Activated CD4-positive, alpha-beta T cell treated with anti-CD3 and anti-CD28 coated beads, Interleukin-10, Interleukin-2, amounts not matched to agents 100 ng/mL and 50 ng/mL, durations not matched to agents 16 hours and 8 hours (primary cell): ENCODE measurements around the gene RPS18.
"Not testable (repeated sequence)": the region's sequence is repeated elsewhere in the genome, so short reads cannot be mapped to it uniquely, and the experiment has no call there.

Source experiments
- DNase-seq: peaks from one replicate; pipeline ENCODE4 v3.0.0-alpha.2; 2020

The RPS18 gene

DNA sequence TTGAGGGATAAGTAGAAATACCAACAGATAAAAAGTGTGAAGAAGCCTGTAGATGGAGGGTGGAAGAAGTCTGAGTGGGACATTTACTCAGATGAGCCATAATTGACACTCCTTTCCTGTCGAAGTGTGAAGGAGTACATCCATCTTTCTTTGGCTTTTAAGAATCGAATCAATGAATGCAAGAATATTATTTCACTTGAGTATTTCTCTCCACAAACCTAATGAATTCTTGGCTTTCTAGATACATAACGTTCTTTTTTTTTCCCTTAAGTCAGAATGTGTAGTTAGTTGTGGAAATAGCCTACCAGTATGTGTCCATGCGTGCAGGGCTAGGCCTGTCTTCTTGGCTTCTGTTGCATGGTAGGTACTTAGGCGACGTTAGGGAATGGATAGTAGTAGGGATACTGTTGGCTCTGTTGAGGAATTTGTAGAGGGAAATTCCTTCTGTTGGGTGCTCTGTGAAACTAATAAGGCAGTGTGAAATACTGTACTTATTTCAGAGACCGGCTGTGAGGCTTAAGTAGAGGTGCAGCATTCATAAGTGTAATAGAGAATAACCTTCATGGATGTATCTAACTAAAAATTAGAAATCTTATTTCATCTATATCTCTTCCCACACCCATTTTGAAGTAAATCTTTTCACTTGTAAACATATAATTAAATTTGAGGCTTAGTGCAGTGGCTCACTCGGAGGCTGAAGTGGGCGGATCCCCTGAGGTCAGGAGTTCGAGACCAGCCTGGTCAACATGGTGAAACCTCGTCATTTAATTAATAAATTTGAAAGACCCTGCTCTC, 1.5 kb downstream of the RPS18 start:
- DNase-seq, result peak; percentile 30

DNA sequence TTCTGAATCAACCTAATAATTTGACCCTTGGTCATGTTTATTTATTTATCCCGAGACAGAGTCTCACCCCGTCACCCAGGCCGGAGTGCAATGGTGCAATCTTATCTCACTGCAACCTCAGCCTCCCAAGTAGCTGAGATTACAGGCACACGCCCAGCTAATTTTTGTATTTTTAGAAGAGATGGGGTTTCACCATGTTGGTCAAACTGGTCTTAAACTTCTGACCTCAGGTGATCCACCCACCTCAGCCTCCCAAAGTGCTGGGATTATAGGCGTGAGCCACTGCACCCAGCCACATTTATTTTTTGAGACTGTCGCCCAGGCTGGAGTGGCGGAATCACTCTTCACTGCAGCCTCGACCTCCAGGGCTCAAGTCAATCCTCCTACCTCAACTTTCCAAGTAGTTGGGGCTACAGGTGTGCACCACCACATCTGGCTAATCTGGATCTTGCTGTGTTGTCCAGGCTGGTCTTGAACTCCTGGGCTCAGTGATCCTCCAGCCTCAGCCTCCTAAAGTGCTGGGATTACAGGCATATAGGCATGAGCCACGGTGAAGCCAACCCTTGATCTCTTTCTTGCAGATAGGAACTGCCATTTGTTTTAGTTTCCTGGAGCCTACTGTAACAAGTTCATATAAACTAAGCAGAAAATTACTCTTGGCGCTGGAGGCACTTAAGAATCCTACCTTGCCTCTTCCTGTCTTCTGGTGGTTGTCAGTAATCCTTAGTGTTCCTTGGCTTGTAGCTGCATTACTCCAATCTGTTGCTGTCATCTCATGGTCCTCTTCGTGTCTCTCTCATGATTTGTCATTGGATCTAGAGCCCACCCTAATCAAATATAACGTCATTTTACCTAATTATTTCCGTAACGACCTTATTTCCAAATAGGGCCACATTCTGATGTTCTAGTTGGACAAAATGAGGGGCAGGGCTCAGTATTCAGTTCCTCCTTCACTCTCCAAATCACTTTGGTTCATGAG, 2.3 kb downstream of the RPS18 start:
- no peak for DNase-seq

DNA sequence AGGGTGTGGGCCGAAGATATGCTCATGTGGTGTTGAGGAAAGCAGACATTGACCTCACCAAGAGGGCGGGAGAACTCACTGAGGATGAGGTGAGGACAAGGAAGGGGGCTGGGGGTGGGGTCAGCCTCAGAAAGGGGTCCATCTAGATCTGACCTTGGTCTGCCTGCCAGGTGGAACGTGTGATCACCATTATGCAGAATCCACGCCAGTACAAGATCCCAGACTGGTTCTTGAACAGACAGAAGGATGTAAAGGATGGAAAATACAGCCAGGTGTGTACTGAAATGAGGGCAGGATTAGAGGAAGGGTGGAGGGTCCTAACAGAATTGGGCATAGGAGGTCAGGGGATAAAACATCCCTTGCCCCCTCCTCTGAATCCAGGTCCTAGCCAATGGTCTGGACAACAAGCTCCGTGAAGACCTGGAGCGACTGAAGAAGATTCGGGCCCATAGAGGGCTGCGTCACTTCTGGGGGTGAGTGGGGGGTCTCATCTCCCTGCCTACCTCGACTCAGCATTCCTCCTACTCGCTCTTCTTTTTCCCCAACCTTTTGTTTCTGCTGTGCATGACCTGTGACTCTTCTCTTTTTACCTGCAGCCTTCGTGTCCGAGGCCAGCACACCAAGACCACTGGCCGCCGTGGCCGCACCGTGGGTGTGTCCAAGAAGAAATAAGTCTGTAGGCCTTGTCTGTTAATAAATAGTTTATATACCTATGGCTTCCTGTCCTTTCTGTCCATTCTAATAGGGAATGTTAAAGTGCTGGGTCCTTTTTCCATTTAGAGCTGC, 4.1 kb downstream of the RPS18 start:
- DNase-seq, result peak; percentile 49

DNA sequence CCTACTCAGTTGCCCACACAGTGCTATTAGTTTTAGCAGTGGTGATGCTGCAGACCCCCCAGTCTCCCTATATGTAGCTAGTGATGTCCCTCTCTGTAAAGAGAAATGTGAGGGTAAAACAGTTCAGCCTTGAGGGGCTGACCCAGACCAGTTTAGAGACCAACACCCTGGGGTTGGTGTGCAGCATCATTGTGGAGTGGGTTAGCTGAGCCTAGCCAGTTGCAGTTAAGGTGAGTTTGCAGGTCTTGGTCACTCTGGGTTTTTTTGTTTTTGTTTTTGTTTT, 4.6 kb downstream of the RPS18 start:
- DNase-seq, result no peak

DNA sequence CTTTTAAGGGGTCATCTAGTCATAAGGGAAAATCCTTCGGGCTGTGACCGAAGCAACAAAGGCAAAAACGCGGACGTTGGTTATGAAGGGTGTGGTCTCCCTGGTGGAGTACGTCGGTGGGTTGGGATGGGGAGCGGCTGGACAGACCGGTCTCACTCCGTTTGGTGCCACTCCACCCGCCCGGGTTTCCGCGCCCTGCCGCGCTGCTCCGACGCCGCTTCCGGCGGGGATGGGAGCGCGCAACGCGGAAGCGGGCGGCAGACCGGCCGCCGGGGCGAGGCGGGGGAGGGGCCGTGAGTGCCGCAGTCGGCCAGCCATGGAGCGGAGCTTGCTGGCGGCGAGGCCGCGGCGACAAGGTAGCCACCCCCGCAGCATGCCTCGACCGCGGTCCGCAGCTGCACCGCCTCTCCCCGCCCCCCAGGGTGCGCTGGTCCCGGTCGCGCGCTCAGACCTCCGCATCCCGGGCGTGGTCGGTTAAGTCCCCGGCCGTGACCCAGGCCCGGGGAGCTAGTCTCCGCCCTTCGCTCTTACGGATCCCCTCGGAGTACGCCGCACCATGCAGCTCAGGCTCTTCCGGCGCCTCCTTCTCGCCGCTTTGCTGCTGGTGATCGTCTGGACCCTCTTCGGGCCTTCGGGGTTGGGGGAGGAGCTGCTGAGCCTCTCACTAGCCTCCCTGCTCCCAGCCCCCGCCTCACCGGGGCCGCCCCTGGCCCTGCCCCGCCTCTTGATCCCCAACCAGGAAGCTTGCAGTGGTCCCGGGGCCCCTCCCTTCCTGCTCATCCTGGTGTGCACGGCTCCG, 5.2 kb downstream of the RPS18 start, which contains the start of gene B3GALT4:
TSS of gene B3GALT4 (plus strand) at position 260 of the 799 bp plus-strand sequence. CDS start at position 557, 297 bp downstream.
- peak; percentile 90 for DNase-seq

DNA sequence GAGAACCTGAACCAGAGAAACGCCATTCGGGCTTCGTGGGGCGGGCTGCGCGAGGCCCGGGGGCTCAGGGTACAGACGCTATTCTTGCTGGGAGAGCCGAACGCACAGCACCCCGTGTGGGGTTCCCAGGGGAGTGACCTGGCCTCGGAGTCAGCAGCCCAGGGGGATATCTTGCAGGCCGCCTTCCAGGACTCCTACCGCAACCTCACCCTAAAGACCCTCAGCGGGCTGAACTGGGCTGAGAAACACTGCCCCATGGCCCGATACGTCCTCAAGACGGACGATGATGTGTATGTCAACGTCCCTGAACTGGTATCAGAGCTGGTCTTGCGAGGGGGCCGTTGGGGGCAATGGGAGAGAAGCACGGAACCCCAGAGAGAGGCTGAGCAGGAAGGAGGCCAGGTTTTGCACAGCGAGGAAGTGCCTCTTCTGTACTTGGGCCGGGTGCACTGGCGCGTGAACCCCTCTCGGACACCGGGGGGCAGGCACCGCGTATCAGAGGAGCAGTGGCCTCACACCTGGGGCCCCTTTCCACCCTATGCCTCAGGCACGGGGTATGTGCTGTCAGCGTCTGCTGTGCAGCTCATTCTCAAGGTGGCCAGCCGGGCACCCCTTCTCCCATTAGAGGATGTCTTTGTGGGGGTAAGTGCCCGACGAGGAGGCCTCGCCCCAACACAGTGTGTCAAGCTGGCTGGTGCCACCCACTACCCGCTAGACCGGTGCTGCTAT, 6.0 kb downstream of the RPS18 start:
- DNase-seq, result peak; percentile 52

DNA sequence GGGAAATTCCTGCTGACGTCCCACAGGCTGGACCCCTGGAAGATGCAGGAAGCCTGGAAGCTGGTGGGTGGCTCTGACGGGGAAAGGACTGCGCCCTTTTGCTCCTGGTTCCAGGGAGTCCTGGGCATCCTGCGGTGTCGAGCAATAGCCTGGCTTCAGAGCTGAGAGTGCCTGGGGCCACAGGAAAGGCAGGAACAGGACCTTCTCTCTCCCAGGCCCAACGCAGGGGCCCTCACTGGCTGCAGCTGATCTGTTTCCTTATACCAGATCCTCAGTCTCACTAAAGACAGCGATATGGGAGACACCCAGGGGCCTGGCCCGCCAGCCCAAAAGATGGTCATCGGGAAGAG, 6.5 kb downstream of the RPS18 start:
- no peak for DNase-seq

DNA sequence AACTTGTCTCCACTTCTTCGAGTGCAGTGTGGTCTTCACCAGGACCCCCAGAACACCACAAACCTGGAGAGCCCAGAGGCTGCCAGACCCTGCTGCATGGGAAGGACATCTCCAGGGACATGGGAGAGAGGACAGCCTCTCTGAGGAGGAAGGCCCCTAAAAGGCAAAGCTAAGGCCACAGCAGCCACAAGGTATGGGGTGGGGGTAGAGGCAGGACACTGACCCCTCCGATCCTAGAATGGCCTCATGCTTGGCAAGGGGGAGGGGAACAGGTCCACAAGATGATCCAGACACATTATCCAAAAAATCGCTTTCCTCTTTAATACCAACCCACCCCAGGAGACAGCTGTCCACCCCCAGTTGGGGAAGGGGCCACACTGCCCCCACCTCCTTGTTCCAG, 6.9 kb downstream of the RPS18 start:
- DNase-seq, result no peak

DNA sequence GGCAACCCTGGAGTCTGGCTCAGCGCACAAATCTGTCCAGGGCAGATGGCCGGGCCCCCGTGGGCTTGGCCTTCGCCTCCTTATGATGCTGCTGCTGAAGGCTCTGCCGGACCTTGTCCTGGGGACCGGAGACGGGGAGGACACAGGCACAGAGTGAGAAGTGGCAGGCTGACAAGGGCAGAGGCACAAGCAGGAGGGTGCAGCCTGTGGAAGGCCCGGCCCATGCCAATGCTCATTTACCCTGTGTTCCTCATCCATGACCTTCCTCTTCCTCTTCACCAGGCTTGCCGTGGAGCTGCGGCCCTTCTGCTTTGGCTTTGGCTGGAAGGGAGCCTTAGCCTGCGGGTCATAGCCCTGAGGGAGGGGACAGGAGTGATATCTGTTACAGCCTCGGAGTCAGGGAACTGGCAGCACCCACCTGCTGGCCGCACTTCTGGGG, 7.4 kb downstream of the RPS18 start:
- DNase-seq, result no peak

DNA sequence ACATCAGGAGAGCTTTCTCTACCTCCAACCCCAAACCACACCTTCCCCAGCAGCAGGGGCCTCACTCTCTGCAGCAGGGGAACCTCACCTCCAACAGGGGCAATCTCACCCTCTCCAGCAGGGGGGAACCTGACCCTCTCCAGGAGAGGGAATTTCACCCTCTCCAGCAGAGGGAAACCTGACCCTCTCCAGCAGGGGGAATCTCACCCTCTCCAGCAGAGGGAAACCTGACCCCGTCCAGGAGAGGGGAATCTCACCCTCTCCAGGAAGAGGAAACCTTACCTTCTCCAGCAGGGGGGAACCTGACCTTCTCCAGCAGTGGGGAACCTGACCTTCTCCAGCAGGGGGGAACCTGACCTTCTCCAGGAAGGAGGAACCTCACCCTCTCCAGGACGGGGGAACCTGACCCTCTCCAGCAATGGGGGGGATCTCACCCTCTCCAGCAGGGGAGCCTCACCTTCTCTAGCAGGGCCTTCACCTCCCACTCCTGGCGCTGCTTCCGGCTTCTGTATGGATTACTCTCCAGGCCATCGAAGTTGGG, 8.2 kb downstream of the RPS18 start:
- DNase-seq, result no peak

DNA sequence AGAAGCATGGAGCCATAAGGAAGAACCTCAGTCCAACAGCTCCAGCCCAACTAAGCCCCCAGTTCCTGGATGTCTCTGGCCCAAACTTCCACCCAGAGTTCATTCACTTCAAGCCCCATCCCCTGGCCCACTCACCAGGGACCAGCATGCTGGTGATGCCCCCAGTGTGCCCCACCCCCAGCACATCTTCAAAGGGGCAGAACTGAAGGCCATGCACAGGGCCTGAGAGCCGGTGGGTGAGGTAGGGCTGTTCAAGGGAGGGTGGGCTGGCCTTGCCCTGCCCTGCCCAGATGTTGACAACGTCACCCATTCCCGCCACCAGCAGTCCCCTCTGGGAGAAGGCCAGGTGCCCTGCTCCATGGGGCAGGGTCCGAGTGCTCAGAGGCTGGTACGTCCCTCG, 8.7 kb downstream of the RPS18 start:
- DNase-seq, result no peak

DNA sequence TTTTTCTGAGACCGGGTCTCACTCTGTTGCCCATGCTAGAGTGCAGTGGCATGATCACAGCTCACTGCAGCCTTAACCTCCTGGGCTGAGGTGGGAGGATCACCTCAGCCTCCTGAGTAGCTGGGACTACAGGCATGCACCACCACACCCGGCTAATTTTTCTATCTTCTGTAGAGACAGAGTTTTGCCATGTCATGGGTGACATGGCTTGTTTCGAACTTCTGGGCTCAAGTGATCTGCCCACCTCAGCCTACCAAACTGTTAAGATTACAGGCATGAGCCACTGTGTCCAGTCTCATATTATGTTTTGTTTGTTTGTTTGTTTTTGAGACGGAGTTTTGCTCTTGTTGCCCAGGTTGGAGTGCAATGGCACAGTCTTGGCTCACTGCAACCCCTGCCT, 13.3 kb downstream of the RPS18 start:
- not testable (repeated sequence) for DNase-seq

DNA sequence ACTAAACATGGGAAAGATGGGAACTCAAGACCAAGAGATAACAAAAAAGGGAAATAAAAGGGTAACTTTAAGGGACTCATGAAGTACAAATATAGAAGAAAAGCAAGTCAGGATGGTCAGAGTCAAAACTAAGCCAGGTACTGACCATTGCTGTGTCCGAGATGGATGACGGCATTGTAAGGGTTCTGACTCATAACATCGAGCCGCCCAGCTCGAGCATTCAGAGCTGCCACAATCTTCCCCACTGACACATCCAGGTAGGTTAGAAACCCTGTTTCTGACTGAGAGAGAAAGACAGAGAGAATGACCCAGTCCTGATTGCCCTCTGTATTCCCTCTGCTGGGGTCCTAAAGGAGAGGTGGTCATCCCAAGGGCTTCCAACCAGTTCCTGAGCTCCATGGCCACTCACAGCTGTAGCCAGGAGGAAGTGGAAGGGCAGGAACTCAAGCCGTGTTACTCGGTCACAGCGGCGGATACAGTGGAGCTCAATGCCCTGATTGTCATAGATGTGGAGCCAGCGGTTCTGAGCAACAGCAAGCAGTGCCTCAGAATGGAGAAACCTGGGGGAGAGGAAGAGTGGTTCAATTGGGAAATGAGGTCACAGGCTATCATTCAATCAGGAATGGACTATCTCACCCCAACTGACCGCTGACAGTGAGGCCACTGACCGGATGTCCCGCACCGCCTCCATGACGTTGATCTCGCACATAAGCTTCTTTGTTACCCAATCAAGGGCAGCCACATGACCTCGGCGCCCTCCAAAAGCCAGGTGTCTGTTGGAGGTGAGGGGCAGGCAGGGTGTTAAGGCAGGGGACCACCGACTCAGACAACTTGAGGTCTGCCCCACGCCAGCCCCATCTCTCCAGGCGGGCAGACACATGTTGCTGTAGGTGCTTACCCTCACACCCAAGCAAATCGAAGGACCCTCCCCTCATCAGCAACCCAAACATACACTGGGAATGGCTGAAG, 15.4 kb downstream of the RPS18 start:
- no peak for DNase-seq

DNA sequence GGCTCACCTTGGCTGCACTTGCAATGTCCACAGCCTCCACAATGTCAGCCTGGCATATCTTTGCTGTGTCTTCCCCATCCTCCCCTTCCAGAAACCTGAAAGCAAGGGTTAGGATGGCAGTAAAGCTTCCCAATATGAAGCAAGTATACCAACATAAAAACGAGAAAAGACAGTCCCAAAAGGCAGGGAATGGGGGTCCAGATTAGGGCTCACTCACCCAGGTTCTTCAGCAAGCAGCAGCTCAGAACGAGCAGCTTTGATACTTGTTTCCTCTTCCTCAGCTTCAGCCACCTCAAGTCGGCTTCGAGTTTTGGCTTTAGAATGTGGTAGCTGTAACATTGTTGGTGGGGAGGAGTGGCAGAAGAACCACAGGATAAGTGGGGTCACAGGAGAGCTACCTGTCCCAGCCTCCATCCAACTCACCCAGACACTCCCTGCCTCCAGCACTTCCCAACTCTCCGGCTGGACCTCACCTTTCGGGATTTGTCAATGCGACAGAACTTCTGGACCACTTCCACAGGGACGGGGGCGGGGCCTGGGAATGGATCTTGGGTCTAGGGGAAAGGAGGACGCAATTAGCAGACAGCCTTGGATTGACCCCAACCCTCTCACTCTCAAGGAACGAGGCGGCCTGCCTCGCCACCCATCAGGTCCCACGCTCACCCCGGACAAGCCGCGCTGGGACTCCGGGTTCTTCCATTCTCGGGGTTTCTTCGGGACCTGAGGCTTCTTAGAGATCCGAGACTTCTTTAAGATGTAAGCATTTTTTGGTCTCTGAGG, 16.5 kb downstream of the RPS18 start:
- no peak for DNase-seq

DNA sequence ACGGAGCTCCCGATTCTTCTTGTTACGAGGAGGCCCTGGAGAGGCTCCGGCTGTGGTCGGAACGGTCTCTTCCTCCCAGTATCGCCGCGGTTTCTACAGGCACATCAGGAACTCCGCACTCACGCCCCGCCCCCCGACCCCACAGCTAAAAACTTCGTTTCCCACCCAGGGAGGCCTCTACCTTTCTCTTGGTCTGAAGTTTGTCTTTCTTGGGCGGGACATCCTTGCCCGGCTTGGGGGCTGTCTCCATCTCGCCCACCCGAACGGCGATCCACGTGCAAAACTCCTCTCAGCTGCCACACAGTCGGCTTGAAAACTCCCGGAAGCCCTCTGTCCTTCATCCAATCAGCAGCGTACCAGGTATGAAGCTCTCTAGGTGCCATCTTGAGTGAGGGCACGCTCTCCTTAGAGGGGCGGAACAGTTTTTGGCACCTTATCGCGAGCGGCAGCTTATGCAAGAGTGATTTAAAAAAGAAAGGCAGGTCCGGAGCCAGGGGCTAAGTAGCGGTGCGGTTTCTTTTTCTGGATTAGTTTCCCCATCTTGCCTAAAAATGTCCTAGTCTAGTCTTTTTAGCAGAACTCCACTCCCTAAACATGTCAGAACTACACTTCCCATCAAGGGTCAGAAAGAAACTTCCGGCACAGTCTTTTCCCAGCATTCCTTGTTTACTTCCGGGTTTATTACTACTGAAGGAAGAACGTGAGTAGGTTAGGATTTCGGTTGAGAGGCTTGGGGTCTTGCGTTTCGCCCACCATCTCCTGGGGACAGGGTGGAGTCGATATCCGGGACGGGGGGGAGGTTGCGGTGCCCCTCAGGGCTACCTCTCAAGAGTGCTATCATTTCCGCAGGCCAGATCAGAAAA, 17.3 kb downstream of the RPS18 start, which contains the start of the genes PFDN6 and WDR46:
TSS of gene PFDN6 (plus strand) at position 681 of the 863 bp plus-strand sequence. CDS start 256 bp downstream, outside the sequence.
TSS of gene WDR46 (minus strand) at position 319 of the 863 bp plus-strand sequence. CDS start at position 250, 69 bp downstream.
- peak; percentile 91 for DNase-seq

DNA sequence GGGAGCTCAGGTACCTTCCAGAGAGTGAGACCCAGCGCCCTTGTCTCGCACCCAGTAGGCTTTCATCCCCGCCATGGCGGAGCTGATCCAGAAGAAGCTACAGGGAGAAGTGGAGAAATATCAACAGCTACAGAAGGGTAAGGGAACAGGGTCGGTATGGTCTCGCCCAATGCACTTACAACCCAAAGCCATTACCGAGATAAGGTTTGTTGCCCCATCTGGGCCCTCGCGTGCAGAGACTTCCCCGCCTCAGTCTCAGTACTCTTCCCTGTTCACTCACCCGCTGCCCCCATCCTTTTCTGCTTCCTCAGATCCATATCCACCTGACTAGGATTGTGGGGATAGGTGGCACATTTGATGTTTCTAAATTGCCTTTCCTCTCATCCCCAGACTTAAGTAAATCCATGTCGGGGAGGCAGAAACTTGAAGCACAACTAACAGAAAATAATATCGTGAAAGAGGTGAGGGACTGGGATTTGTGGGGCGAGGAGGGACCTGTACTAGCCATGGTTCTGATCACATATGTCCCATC, 18.0 kb downstream of the RPS18 start:
- no peak for DNase-seq

DNA sequence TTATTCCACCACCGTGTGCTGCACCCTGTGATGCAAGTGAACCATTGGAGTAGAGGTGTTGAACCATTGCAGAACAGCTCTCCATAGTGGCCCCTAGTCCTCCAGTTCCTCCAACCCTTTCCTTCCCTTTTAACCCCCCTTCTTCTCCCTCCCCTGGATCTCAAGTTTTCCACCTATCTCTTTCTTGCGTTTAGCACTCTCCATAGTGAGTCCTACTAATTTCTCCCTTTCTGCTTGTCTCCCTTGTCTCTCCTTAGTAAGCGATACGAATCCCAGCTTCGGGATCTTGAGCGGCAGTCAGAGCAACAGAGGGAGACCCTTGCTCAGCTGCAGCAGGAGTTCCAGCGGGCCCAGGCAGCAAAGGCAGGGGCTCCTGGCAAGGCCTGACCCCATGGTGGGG, 18.6 kb downstream of the RPS18 start:
- DNase-seq, result no peak
